ENCODE data around the gene WDFY3. TPM values are rescaled to one million over a fixed set of nuclear protein-coding genes. Genes with fewer than 3 reads are reported as not detected.

WDFY3 gene
- total and polyA plus RNA-seq, 2 donors (not counting 1 experiment from before 2014, with no cell fraction given), result 0.05 to 0.36 TPM

DNA sequence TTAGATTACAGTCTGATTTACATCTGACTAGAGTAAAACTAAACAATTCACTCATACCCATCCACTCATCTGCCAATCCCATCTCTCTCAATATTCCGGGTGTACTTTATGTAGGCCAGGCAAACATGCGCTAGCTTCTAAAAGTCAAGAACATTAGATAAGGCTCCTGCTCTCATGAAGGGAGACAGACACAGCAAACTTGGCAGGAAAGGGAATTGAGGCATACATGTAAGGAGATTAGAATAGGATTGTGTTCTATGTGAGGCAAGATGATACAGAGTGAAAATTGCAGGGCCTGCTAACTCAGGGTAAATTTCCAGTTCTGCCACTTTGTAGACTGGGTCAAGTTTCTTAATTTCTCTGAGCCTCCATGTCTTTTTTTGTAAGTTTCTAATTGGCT, 247.8 kb downstream of the WDFY3 start:
- H3K27ac ChIP-seq (ENCODE audit: low read length in 2 of 2), result no peak overlapping the region
- H3K79me2 ChIP-seq (ENCODE audit: control insufficient read depth, insufficient read depth, low read length), result no peaks in the 10 kb centered on the region
- no peak overlapping the region for H3K4me2 ChIP-seq (replicated peaks; ENCODE audit: low read depth, low read length, poor library complexity, severe bottlenecking)
- H3K27me3 ChIP-seq (replicated peaks in 1 of 4; ENCODE audit: control extremely low read depth in 1 of 4, control insufficient read depth in 3 of 4, insufficient read depth in 4 of 4, low read length in 3 of 4), result no peaks in the 10 kb centered on the region
- ChIA-PET CTCF (interaction anchor here (1.6 kb wide), 1 partner anchor 31 kb away, joined by 4 read pairs; no protein-coding TSS in a partner anchor), POLR2A (no interaction called here)
- no peak overlapping the region for H2AFZ ChIP-seq (ENCODE audit: insufficient read depth, low read depth, low read length, poor library complexity, severe bottlenecking)
- Mint-ChIP-seq H3K27me3 (no peaks in the 10 kb centered on the region), H3K9me3 (ENCODE audit: insufficient read depth) (no peaks in the 10 kb centered on the region), H3K4me1 (no peaks in the 10 kb centered on the region), H3K4me3 (no peak overlapping the region), H3K27ac (no peak overlapping the region)
- H3K36me3 ChIP-seq (replicated peaks in 1 of 2; ENCODE audit: control extremely low read depth in 1 of 2, control insufficient read depth in 1 of 2, extremely low read depth in 1 of 2, insufficient read depth in 2 of 2, low read length in 1 of 2), result no peaks in the 10 kb centered on the region
- no peaks in the 10 kb centered on the region for H3K9me3 ChIP-seq (ENCODE audit: control extremely low read depth in 1 of 3, control insufficient read depth in 2 of 3, insufficient read depth in 1 of 3, low read length in 2 of 3)
- no peak for TF ChIP-seq EZH2 (IDR thresholded peaks at IDR 0.05; ENCODE audit: borderline replicate concordance, insufficient read depth, low read depth, low read length, poor library complexity, severe bottlenecking)
- TF ChIP-seq, protein P1, sequence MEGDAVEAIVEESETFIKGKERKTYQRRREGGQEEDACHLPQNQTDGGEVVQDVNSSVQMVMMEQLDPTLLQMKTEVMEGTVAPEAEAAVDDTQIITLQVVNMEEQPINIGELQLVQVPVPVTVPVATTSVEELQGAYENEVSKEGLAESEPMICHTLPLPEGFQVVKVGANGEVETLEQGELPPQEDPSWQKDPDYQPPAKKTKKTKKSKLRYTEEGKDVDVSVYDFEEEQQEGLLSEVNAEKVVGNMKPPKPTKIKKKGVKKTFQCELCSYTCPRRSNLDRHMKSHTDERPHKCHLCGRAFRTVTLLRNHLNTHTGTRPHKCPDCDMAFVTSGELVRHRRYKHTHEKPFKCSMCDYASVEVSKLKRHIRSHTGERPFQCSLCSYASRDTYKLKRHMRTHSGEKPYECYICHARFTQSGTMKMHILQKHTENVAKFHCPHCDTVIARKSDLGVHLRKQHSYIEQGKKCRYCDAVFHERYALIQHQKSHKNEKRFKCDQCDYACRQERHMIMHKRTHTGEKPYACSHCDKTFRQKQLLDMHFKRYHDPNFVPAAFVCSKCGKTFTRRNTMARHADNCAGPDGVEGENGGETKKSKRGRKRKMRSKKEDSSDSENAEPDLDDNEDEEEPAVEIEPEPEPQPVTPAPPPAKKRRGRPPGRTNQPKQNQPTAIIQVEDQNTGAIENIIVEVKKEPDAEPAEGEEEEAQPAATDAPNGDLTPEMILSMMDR (IDR thresholded peaks at IDR 0.05), result no peak
- no peaks in the 10 kb centered on the region for H3K4me1 ChIP-seq (ENCODE audit: control insufficient read depth in 2 of 2, insufficient read depth in 2 of 2, low read length in 2 of 2)
- H3K9ac ChIP-seq (ENCODE audit: low read length), result no peak overlapping the region
- ATAC-seq (ENCODE audit: low read depth) (no peak), DNase-seq (no peak)
- intact Hi-C loops (cut with micrococcal nuclease), result no loop called here
- no peak overlapping the region for H3K4me3 ChIP-seq (ENCODE audit: control extremely low read depth in 1 of 5, extremely low read depth in 1 of 5, insufficient read depth in 1 of 5, low read depth in 2 of 5, low read length in 4 of 5)
- H4K20me1 ChIP-seq (ENCODE audit: control insufficient read depth, insufficient read depth, low read length, poor library complexity, severe bottlenecking), result no peaks in the 10 kb centered on the region
- no CpG with 5 or more reads among the region's 2 CpGs for WGBS (ENCODE audit: insufficient coverage)

GRCh38 chr4:84710548-84710947, 255.9 kb downstream of the WDFY3 start:
- H3K36me3 ChIP-seq (replicated peaks in 1 of 2; ENCODE audit: control extremely low read depth in 1 of 2, control insufficient read depth in 1 of 2, extremely low read depth in 1 of 2, insufficient read depth in 2 of 2, low read length in 1 of 2), result peaks cover 0 to 1% of the 10 kb centered on the region in 2 experiments
- no peaks in the 10 kb centered on the region for H4K20me1 ChIP-seq (ENCODE audit: control insufficient read depth, insufficient read depth, low read length, poor library complexity, severe bottlenecking)
- ATAC-seq (ENCODE audit: low read depth), result no peak
- H3K4me2 ChIP-seq (replicated peaks; ENCODE audit: low read depth, low read length, poor library complexity, severe bottlenecking), result no peak overlapping the region
- H3K79me2 ChIP-seq (ENCODE audit: control insufficient read depth, insufficient read depth, low read length), result no peaks in the 10 kb centered on the region
- H3K9ac ChIP-seq (ENCODE audit: low read length), result no peak overlapping the region
- no peaks in the 10 kb centered on the region for H3K4me1 ChIP-seq (ENCODE audit: control insufficient read depth in 2 of 2, insufficient read depth in 2 of 2, low read length in 2 of 2)
- H3K9me3 ChIP-seq (ENCODE audit: control extremely low read depth in 1 of 3, control insufficient read depth in 2 of 3, insufficient read depth in 1 of 3, low read length in 2 of 3), result peaks cover 0 to 1% (median 0%) of the 10 kb centered on the region in 3 donors
- POLR2A ChIA-PET, result no interaction called here
- H3K27me3 Mint-ChIP-seq, result peaks cover 4% of the 10 kb centered on the region
- no peak overlapping the region for H3K27ac Mint-ChIP-seq
- no peak overlapping the region for H3K4me3 Mint-ChIP-seq
- CTCF ChIA-PET, result no interaction called here
- DNase-seq, result no peak
- H3K27me3 ChIP-seq (replicated peaks in 1 of 4; ENCODE audit: control extremely low read depth in 1 of 4, control insufficient read depth in 3 of 4, insufficient read depth in 4 of 4, low read length in 3 of 4), result no peaks in the 10 kb centered on the region
- H3K4me3 ChIP-seq (ENCODE audit: control extremely low read depth in 1 of 5, extremely low read depth in 1 of 5, insufficient read depth in 1 of 5, low read depth in 2 of 5, low read length in 4 of 5), result no peak overlapping the region
- no CpG with 5 or more reads among the region's 3 CpGs for WGBS (ENCODE audit: insufficient coverage)
- H2AFZ ChIP-seq (ENCODE audit: insufficient read depth, low read depth, low read length, poor library complexity, severe bottlenecking), result no peak overlapping the region
- H3K9me3 Mint-ChIP-seq (ENCODE audit: insufficient read depth), result no peaks in the 10 kb centered on the region
- TF ChIP-seq, protein P1 (IDR thresholded peaks at IDR 0.05), result no peak
- TF ChIP-seq EZH2 (IDR thresholded peaks at IDR 0.05; ENCODE audit: borderline replicate concordance, insufficient read depth, low read depth, low read length, poor library complexity, severe bottlenecking), result no peak
- no peak overlapping the region for H3K27ac ChIP-seq (ENCODE audit: low read length in 2 of 2)
- no peaks in the 10 kb centered on the region for H3K4me1 Mint-ChIP-seq
- intact Hi-C loops (cut with micrococcal nuclease), result no loop called here

All from B cell (primary cell).